NCI-H1436 (cell line): ENCODE data around the gene ZNF507.
"Not testable (repeated sequence)": the region's sequence is repeated elsewhere in the genome, so short reads cannot be mapped to it uniquely, and the experiment has no call there.

Source experiments
- DNase-seq: peaks from one replicate; lab custom pipeline; 2025; lab: John Stamatoyannopoulos, UW

Gene ZNF507

GRCh38 chr19:32415246-32415645, 69.8 kb downstream of the ZNF507 start:
- no peak for DNase-seq

GRCh38 chr19:32415669-32416068, 70.3 kb downstream of the ZNF507 start:
- DNase-seq, result no peak

GRCh38 chr19:32416749-32417456, 71.5 kb downstream of the ZNF507 start:
- DNase-seq, result no peak

- no peak for DNase-seq
Observed at GRCh38 chr19:32418155-32418554, 72.7 kb downstream of the ZNF507 start.

- no peak for DNase-seq
Observed at GRCh38 chr19:32421589-32422361, 76.4 kb downstream of the ZNF507 start.

- no peak for DNase-seq
Observed at GRCh38 chr19:32422435-32422834, 77.0 kb downstream of the ZNF507 start.

GRCh38 chr19:32423944-32424343, 78.5 kb downstream of the ZNF507 start:
- not testable (repeated sequence) for DNase-seq

- DNase-seq, result no peak
Observed at GRCh38 chr19:32427536-32427935, 82.1 kb downstream of the ZNF507 start.

- DNase-seq, result no peak
Observed at GRCh38 chr19:32436692-32437091, 91.3 kb downstream of the ZNF507 start.

- DNase-seq, result no peak
Observed at GRCh38 chr19:32437096-32437495, 91.7 kb downstream of the ZNF507 start.
